Naive thymus-derived CD4-positive, alpha-beta T cell (primary cell): ENCODE data around the gene SLC36A2. TPM values are rescaled to one million over a fixed set of nuclear protein-coding genes. Genes with fewer than 3 reads are reported as not detected.

ENCODE experiments used
- ATAC-seq: fragments of 150-1000 bp; cut with Tn5 transposase; 2 replicates; pipeline ENCODE4 v1.10.0; 2021; ENCODE audit warnings: mild to moderate bottlenecking, moderate library complexity
- CTCF ChIA-PET: fragments of 350-600 bp; sonication (Branson Sonifier 250); formaldehyde crosslinking; loops from one replicate; lab custom pipeline; 2021; ENCODE audit warnings: antibody characterized with exemption; lab: Charles Lee
- POLR2A ChIA-PET: fragments of 350-600 bp; sonication (Branson Sonifier 250); formaldehyde crosslinking; loops from one replicate; lab custom pipeline; 2021; ENCODE audit warnings: antibody characterized with exemption, inconsistent platforms; lab: Charles Lee
- DNase-seq, 9 donors: peaks; one replicate each; pipeline versions ENCODE4 v3.0.0 to v3.0.0-alpha.2; 2020 to 2022; ENCODE audit warnings: mixed read lengths in 1 of 9
- H3K27ac ChIP-seq: one replicate; pipeline ENCODE4 v1.7.0; 2013; ENCODE audit warnings: mild to moderate bottlenecking, low read depth, low read length, moderate library complexity
- H3K27me3 ChIP-seq, 2 donors: one replicate each; pipeline ENCODE4 v1.7.0; 2013; ENCODE audit warnings: low read length in 2 of 2, mild to moderate bottlenecking in 2 of 2, moderate library complexity in 2 of 2; ENCODE audit not compliant: control insufficient read depth in 2 of 2, insufficient read depth in 2 of 2
- H3K36me3 ChIP-seq, 3 experiments: 1 replicate in 2 of 3; 2 replicates in 1 of 3; pipeline ENCODE4 v1.7.0; 2013; ENCODE audit warnings: low read length in 3 of 3, mild to moderate bottlenecking in 3 of 3, moderate library complexity in 1 of 3; ENCODE audit not compliant: insufficient read depth in 3 of 3, control insufficient read depth in 2 of 3
- H3K4me1 ChIP-seq, 2 donors: one replicate each; pipeline ENCODE4 v1.7.0; 2013; ENCODE audit warnings: low read length in 2 of 2, mild to moderate bottlenecking in 2 of 2, moderate library complexity in 1 of 2; ENCODE audit not compliant: control insufficient read depth in 2 of 2, insufficient read depth in 2 of 2
- H3K4me3 ChIP-seq: 2 replicates; pipeline ENCODE4 v1.7.0; 2013; ENCODE audit warnings: mild to moderate bottlenecking, low read length
- H3K9me3 ChIP-seq, 3 experiments: 1 replicate in 2 of 3; 2 replicates in 1 of 3; pipeline ENCODE4 v1.7.0; 2013; ENCODE audit warnings: low read length in 3 of 3; ENCODE audit not compliant: control insufficient read depth in 2 of 3
- H3K27ac Mint-ChIP-seq, 9 donors: one replicate each; pipeline ENCODE4 v1.8.0; 2020 to 2022; ENCODE audit warnings: mixed read lengths in 9 of 9, mild to moderate bottlenecking in 8 of 9, moderate library complexity in 5 of 9, inconsistent platforms in 2 of 9
- H3K27me3 Mint-ChIP-seq, 5 donors: one replicate each; pipeline ENCODE4 v1.8.0; 2021 to 2022; ENCODE audit warnings: mixed read lengths in 5 of 5, mild to moderate bottlenecking in 1 of 5
- H3K36me3 Mint-ChIP-seq, 5 donors: one replicate each; pipeline ENCODE4 v1.8.0; 2020 to 2022; ENCODE audit warnings: mixed read lengths in 5 of 5, mild to moderate bottlenecking in 3 of 5, inconsistent platforms in 1 of 5
- H3K4me1 Mint-ChIP-seq, 7 donors: one replicate each; pipeline ENCODE4 v1.8.0; 2020 to 2022; ENCODE audit warnings: mixed read lengths in 7 of 7, mild to moderate bottlenecking in 3 of 7, inconsistent platforms in 1 of 7
- H3K4me3 Mint-ChIP-seq, 10 donors: one replicate each; pipeline ENCODE4 v1.8.0; 2020 to 2022; ENCODE audit warnings: mild to moderate bottlenecking in 10 of 10, mixed read lengths in 10 of 10, moderate library complexity in 6 of 10, inconsistent platforms in 2 of 10
- H3K9me3 Mint-ChIP-seq, 11 donors: one replicate each; pipeline ENCODE4 v1.8.0; 2020 to 2022; ENCODE audit warnings: mixed read lengths in 11 of 11, mild to moderate bottlenecking in 4 of 11, inconsistent platforms in 1 of 11, moderate library complexity in 1 of 11
- intact Hi-C, 2 donors: fragments of 100-400 bp; cut with micrococcal nuclease; formaldehyde crosslinking; loops; one replicate each; pipeline ENCODE4 v1.15.1; 2023
- polyA plus RNA-seq, 2 donors: library from polyadenylated mRNA; unstranded; fragments of 300-500 nt; fragmentation: Illumina TruSeq; gene quantifications; one replicate each; pipeline ENCODE4 v1.2.3, GENCODE V29; 2021
- total RNA-seq, 6 experiments: library from RNA in 5 of 6; stranded (reverse) in 5 of 6; gene quantifications; 1 replicate in 5 of 6; 2 replicates in 1 of 6; pipeline ENCODE4 v1.2.3 and lab custom pipeline; 2021 to 2026

The SLC36A2 gene
- total and polyA plus RNA-seq, 7 experiments from 2014 or later = not detected

DNA sequence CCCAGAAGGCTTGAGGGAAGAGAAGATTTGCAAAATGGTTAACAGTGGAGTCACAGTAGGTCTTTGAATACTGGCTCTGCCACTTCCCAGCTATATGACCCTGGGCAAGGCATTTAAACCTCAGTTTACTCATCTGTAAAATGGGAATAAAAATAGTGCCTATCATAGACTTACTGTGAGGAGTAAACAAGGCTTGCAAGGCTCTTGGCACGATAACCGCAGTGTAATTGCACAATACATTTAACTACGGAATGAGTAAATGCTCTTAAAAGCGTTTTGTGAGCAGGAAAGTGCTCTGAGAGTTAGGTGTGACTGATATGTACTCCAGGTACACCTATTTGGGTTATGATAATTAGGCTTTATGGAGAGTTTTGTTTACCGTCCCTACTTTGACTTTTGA is 52.2 kb downstream of the SLC36A2 start:
- intact Hi-C loops = loop anchor here in 1 of 2 donors (5.0 kb wide), 1 partner anchor 73 kb away; the partner anchor contains the start of gene CCDC69

GRCh38 chr5:151293624-151294023 is 53.7 kb downstream of the SLC36A2 start:
- no peaks in the 10 kb centered on the region for H3K9me3 ChIP-seq
- intact Hi-C loops = no loop called here
- no peaks in the 10 kb centered on the region for H3K4me1 ChIP-seq
- H3K36me3 ChIP-seq = no peaks in the 10 kb centered on the region
- H3K9me3 Mint-ChIP-seq = peaks cover 0 to 4% (median 0%) of the 10 kb centered on the region in 11 donors
- H3K27ac Mint-ChIP-seq = no peak overlapping the region
- DNase-seq (no peak), ATAC-seq (no peak)
- peaks cover 0 to 8% (median 7%) of the 10 kb centered on the region in 5 donors for H3K27me3 Mint-ChIP-seq
- peaks cover 0 to 9% (median 0%) of the 10 kb centered on the region in 7 donors for H3K4me1 Mint-ChIP-seq
- CTCF ChIA-PET = no interaction called here
- H3K4me3 Mint-ChIP-seq = no peak overlapping the region
- H3K36me3 Mint-ChIP-seq = no peaks in the 10 kb centered on the region
- H3K27me3 ChIP-seq = no peaks in the 10 kb centered on the region
- H3K27ac ChIP-seq = no peak overlapping the region
- no peak overlapping the region for H3K4me3 ChIP-seq
- POLR2A ChIA-PET = no interaction called here

More for the DNA sequence above, 52.2 kb downstream of the SLC36A2 start:
- H3K27ac Mint-ChIP-seq = peak overlapping the region in 1 of 9 donors; percentile 66
- H3K4me1 Mint-ChIP-seq = peaks cover 0 to 9% (median 0%) of the 10 kb centered on the region in 7 donors
- Histone ChIP-seq H3K27ac (no peak overlapping the region), H3K9me3 (no peaks in the 10 kb centered on the region), H3K27me3 (no peaks in the 10 kb centered on the region), H3K4me1 (no peaks in the 10 kb centered on the region), H3K4me3 (no peak overlapping the region), H3K36me3 (no peaks in the 10 kb centered on the region)
- POLR2A ChIA-PET = no interaction called here
- no peak overlapping the region for H3K4me3 Mint-ChIP-seq
- DNase-seq = no peak
- H3K27me3 Mint-ChIP-seq = peaks cover 4 to 15% (median 10%) of the 10 kb centered on the region in 5 donors
- CTCF ChIA-PET = interaction anchor here (0.6 kb wide), 1 partner anchor 112 kb away, joined by 5 read pairs; no protein-coding TSS in a partner anchor
- ATAC-seq = no peak
- H3K36me3 Mint-ChIP-seq = no peaks in the 10 kb centered on the region
- H3K9me3 Mint-ChIP-seq = peaks cover 0 to 4% (median 0%) of the 10 kb centered on the region in 11 donors

GRCh38 chr5:151288180-151288579 is 59.2 kb downstream of the SLC36A2 start:
- H3K27me3 ChIP-seq = no peaks in the 10 kb centered on the region
- H3K9me3 Mint-ChIP-seq = peaks cover 0 to 4% (median 0%) of the 10 kb centered on the region in 11 donors
- ChIA-PET CTCF (no interaction called here), POLR2A (no interaction called here)
- no peaks in the 10 kb centered on the region for H3K4me1 ChIP-seq
- DNase-seq (no peak), ATAC-seq (no peak)
- peaks cover 0 to 2% (median 0%) of the 10 kb centered on the region in 7 donors for H3K4me1 Mint-ChIP-seq
- H3K27ac ChIP-seq = no peak overlapping the region
- intact Hi-C loops = no loop called here
- no peaks in the 10 kb centered on the region for H3K36me3 Mint-ChIP-seq
- H3K36me3 ChIP-seq = no peaks in the 10 kb centered on the region
- H3K9me3 ChIP-seq = no peaks in the 10 kb centered on the region
- H3K27me3 Mint-ChIP-seq = peaks cover 0 to 8% (median 0%) of the 10 kb centered on the region in 5 donors
- H3K27ac Mint-ChIP-seq = no peak overlapping the region
- H3K4me3 Mint-ChIP-seq = no peak overlapping the region
- no peak overlapping the region for H3K4me3 ChIP-seq

- Mint-ChIP-seq H3K27me3 (peaks cover 0 to 10% (median 0%) of the 10 kb centered on the region in 5 donors), H3K27ac (no peak overlapping the region), H3K4me3 (no peak overlapping the region), H3K4me1 (peaks cover 0 to 2% (median 0%) of the 10 kb centered on the region in 7 donors), H3K9me3 (peaks cover 0 to 1% (median 0%) of the 10 kb centered on the region in 11 donors), H3K36me3 (no peaks in the 10 kb centered on the region)
- intact Hi-C loops = no loop called here
- H3K4me3 ChIP-seq = no peak overlapping the region
- no peak for DNase-seq
- ChIA-PET POLR2A (no interaction called here), CTCF (no interaction called here)
- no peaks in the 10 kb centered on the region for H3K9me3 ChIP-seq
- no peak overlapping the region for H3K27ac ChIP-seq
- no peaks in the 10 kb centered on the region for H3K27me3 ChIP-seq
- H3K4me1 ChIP-seq = no peaks in the 10 kb centered on the region
- ATAC-seq = no peak
- H3K36me3 ChIP-seq = no peaks in the 10 kb centered on the region
Measured at GRCh38 chr5:151286246-151286645, 61.1 kb downstream of the SLC36A2 start.

GRCh38 chr5:151285683-151286082 is 61.7 kb downstream of the SLC36A2 start:
- no peak for DNase-seq
- intact Hi-C loops = no loop called here
- H3K27ac ChIP-seq = no peak overlapping the region
- no peaks in the 10 kb centered on the region for H3K9me3 ChIP-seq
- Mint-ChIP-seq H3K4me1 (peaks cover 0 to 2% (median 0%) of the 10 kb centered on the region in 7 donors), H3K27me3 (peaks cover 0 to 10% (median 0%) of the 10 kb centered on the region in 5 donors), H3K36me3 (no peaks in the 10 kb centered on the region), H3K9me3 (no peaks in the 10 kb centered on the region), H3K4me3 (no peak overlapping the region), H3K27ac (no peak overlapping the region)
- H3K4me1 ChIP-seq = no peaks in the 10 kb centered on the region
- ATAC-seq = no peak
- no peaks in the 10 kb centered on the region for H3K27me3 ChIP-seq
- ChIA-PET CTCF (no interaction called here), POLR2A (no interaction called here)
- H3K4me3 ChIP-seq = no peak overlapping the region
- no peaks in the 10 kb centered on the region for H3K36me3 ChIP-seq

DNA sequence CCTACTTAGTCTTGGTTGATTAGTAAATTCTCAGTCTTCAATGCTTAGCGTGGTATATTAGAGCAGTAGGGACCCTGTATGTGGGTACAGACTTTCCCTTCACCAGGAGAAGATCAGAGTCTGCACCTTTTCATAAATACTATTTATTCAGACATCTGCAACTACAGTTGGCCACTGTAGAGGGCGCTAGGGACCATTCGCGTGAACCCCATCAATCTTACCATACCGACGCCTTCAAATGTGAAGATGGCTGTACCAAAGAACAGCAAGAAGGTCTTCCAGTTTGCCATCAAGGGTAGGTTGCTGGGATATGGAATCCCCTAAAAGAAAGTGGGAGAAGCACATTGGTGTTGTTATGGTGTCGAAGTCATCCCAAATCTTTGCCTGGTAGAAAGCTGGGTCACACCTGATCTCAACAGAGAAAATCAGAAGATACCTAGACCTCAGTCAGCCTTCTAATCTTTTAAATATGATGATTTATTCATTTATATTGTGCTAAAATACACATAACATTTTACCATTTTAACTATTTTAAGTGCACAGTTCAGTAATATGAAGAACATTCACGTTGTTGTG is 62.9 kb downstream of the SLC36A2 start:
- H3K4me3 Mint-ChIP-seq = no peak overlapping the region
- ChIA-PET POLR2A (no interaction called here), CTCF (no interaction called here)
- Histone ChIP-seq H3K27me3 (no peaks in the 10 kb centered on the region), H3K27ac (no peak overlapping the region), H3K4me3 (no peak overlapping the region), H3K4me1 (no peaks in the 10 kb centered on the region), H3K9me3 (no peaks in the 10 kb centered on the region), H3K36me3 (no peaks in the 10 kb centered on the region)
- H3K9me3 Mint-ChIP-seq = no peaks in the 10 kb centered on the region
- no peak overlapping the region for H3K27ac Mint-ChIP-seq
- no peak for ATAC-seq
- DNase-seq = no peak
- H3K27me3 Mint-ChIP-seq = peaks cover 0 to 10% (median 0%) of the 10 kb centered on the region in 5 donors
- peaks cover 0 to 4% (median 0%) of the 10 kb centered on the region in 5 donors for H3K36me3 Mint-ChIP-seq
- intact Hi-C loops = no loop called here
- H3K4me1 Mint-ChIP-seq = peaks cover 0 to 2% (median 0%) of the 10 kb centered on the region in 7 donors
